ENCODE data around the gene TREH. TPM values are rescaled to one million over a fixed set of nuclear protein-coding genes. Genes with fewer than 3 reads are reported as not detected.

The TREH gene
- total RNA-seq, 1 experiment from 2014 or later = 0.05 TPM

DNA sequence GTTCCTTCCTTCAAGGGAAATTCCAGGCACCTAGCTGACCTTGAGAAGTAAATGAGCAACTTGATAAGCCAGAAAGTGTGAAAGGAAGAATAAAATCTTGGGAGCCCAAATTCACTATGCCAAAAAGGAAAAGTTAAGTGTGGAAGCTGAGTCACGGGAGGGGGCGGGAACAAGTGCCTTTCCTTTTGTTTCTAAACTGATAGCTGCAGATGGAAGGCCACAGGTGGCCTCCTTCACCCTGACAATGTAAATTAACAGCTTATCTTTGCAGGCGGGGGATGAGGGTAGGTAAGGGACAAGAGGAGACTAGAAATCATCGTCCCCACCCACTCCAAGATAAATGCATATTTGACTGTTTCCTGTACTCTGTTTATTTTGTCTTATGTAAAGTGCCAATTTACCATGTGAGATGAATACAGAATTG lies 36.4 kb upstream of the TREH start:
- H3K9me3 ChIP-seq (ENCODE audit: control insufficient read depth, insufficient read depth, low read depth, low read length) = no peaks in the 10 kb centered on the region
- DNase-seq (ENCODE audit: low read depth, low spot score) = no peak
- POLR2A ChIA-PET = no interaction called here
- TF ChIP-seq SIN3A (IDR thresholded peaks at IDR 0.05; ENCODE audit: borderline replicate concordance, insufficient read depth, low read depth, low read length) (no peak), POLR2AphosphoS5 (IDR thresholded peaks at IDR 0.05; ENCODE audit: low read depth, low read length) (no peak), TCF7L2 (IDR thresholded peaks at IDR 0.05; ENCODE audit: low read depth, low read length) (no peak)
- TF ChIP-seq, protein P1, sequence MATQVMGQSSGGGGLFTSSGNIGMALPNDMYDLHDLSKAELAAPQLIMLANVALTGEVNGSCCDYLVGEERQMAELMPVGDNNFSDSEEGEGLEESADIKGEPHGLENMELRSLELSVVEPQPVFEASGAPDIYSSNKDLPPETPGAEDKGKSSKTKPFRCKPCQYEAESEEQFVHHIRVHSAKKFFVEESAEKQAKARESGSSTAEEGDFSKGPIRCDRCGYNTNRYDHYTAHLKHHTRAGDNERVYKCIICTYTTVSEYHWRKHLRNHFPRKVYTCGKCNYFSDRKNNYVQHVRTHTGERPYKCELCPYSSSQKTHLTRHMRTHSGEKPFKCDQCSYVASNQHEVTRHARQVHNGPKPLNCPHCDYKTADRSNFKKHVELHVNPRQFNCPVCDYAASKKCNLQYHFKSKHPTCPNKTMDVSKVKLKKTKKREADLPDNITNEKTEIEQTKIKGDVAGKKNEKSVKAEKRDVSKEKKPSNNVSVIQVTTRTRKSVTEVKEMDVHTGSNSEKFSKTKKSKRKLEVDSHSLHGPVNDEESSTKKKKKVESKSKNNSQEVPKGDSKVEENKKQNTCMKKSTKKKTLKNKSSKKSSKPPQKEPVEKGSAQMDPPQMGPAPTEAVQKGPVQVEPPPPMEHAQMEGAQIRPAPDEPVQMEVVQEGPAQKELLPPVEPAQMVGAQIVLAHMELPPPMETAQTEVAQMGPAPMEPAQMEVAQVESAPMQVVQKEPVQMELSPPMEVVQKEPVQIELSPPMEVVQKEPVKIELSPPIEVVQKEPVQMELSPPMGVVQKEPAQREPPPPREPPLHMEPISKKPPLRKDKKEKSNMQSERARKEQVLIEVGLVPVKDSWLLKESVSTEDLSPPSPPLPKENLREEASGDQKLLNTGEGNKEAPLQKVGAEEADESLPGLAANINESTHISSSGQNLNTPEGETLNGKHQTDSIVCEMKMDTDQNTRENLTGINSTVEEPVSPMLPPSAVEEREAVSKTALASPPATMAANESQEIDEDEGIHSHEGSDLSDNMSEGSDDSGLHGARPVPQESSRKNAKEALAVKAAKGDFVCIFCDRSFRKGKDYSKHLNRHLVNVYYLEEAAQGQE (IDR thresholded peaks at IDR 0.05; ENCODE audit: insufficient read depth in 1 of 2, low read depth in 2 of 2, low read length in 1 of 2) = no peak
- TF ChIP-seq, protein P2, sequence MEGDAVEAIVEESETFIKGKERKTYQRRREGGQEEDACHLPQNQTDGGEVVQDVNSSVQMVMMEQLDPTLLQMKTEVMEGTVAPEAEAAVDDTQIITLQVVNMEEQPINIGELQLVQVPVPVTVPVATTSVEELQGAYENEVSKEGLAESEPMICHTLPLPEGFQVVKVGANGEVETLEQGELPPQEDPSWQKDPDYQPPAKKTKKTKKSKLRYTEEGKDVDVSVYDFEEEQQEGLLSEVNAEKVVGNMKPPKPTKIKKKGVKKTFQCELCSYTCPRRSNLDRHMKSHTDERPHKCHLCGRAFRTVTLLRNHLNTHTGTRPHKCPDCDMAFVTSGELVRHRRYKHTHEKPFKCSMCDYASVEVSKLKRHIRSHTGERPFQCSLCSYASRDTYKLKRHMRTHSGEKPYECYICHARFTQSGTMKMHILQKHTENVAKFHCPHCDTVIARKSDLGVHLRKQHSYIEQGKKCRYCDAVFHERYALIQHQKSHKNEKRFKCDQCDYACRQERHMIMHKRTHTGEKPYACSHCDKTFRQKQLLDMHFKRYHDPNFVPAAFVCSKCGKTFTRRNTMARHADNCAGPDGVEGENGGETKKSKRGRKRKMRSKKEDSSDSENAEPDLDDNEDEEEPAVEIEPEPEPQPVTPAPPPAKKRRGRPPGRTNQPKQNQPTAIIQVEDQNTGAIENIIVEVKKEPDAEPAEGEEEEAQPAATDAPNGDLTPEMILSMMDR (IDR thresholded peaks at IDR 0.05) = no peak
- H3K27ac ChIP-seq (ENCODE audit: low read length) = no peak overlapping the region
- intact Hi-C loops (cut with micrococcal nuclease; ENCODE audit: unreplicated experiment) = no loop called here
- no TSS peak for BruUV-seq (replicated peaks)
- H3K27me3 ChIP-seq (ENCODE audit: control insufficient read depth, insufficient read depth, low read length) = no peaks in the 10 kb centered on the region
- no peaks in the 10 kb centered on the region for H3K4me1 ChIP-seq (ENCODE audit: control insufficient read depth, insufficient read depth, low read length)
- CTCF ChIA-PET = no interaction called here
- no peak overlapping the region for H3K4me3 ChIP-seq (ENCODE audit: low read depth in 2 of 2, low read length in 2 of 2)
- no peaks in the 10 kb centered on the region for H3K36me3 ChIP-seq (ENCODE audit: control insufficient read depth, insufficient read depth, low read length)
- ATAC-seq = no peak
- in situ Hi-C loops (cut with HindIII; ENCODE audit: low pct_unique_long_range_greater_than_20kb, low sequenced_read_pairs) = no loop called here

DNA sequence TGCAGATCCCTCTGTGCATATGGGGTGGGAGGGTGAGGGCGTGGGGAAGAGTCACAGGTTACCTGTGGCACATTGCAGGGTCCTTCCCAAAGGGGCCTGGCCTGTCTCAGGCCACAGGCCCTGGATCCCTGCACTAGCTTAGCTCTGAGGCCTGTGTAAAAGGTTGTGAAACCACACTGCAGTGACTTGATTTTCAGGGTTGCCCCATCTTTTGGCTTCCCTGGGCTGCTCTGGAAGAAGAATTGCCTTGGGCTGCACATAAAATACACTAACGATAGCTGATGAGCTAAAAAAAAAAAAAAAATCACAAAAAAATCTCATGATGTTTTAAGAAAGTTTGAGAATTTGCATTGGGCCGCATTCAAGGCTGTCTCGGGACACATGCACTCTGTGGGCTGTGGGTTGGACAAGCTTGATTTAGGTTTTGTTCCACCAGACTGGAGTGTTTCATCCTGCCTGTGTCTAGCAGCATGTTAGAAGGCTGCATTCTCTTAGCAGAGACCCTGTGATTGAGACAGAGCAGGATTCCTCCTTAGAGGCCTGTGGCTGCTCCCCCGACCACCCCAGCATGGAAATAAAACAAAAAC lies 35.9 kb upstream of the TREH start:
- in situ Hi-C loops (cut with HindIII; ENCODE audit: low pct_unique_long_range_greater_than_20kb, low sequenced_read_pairs) = no loop called here
- DNase-seq (ENCODE audit: low read depth, low spot score) (no peak), ATAC-seq (peak; percentile 69; the same call in 1 of the 2 replicates)
- H3K27ac ChIP-seq (ENCODE audit: low read length) = no peak overlapping the region
- ChIA-PET POLR2A (no interaction called here), CTCF (no interaction called here)
- no peaks in the 10 kb centered on the region for H3K36me3 ChIP-seq (ENCODE audit: control insufficient read depth, insufficient read depth, low read length)
- BruUV-seq (replicated peaks) = no TSS peak
- intact Hi-C loops (cut with micrococcal nuclease; ENCODE audit: unreplicated experiment) = no loop called here
- H3K9me3 ChIP-seq (ENCODE audit: control insufficient read depth, insufficient read depth, low read depth, low read length) = no peaks in the 10 kb centered on the region
- H3K4me1 ChIP-seq (ENCODE audit: control insufficient read depth, insufficient read depth, low read length) = no peaks in the 10 kb centered on the region
- no peaks in the 10 kb centered on the region for H3K27me3 ChIP-seq (ENCODE audit: control insufficient read depth, insufficient read depth, low read length)
- H3K4me3 ChIP-seq (ENCODE audit: low read depth in 2 of 2, low read length in 2 of 2) = no peak overlapping the region
- no peak for TF ChIP-seq SIN3A (IDR thresholded peaks at IDR 0.05; ENCODE audit: borderline replicate concordance, insufficient read depth, low read depth, low read length)
- TF ChIP-seq POLR2AphosphoS5 (IDR thresholded peaks at IDR 0.05; ENCODE audit: low read depth, low read length) = no peak
- TF ChIP-seq, protein P1 (IDR thresholded peaks at IDR 0.05; ENCODE audit: insufficient read depth in 1 of 2, low read depth in 2 of 2, low read length in 1 of 2) = no peak
- no peak for TF ChIP-seq TCF7L2 (IDR thresholded peaks at IDR 0.05; ENCODE audit: low read depth, low read length)
- TF ChIP-seq, protein P2 (IDR thresholded peaks at IDR 0.05) = no peak
